CD14-positive monocyte (primary cell): Measurements from ENCODE around the gene GPATCH2. TPM values are rescaled to one million over a fixed set of nuclear protein-coding genes. Genes with fewer than 3 reads are reported as not detected.

Source experiments
- DNase-seq, 3 donors: peaks; one replicate each; pipeline ENCODE4 v3.0.0-alpha.2; 2011 to 2022
- H2AFZ ChIP-seq: 2 replicates; pipeline ENCODE4 v1.6.0; 2012; ENCODE audit warnings: mild to moderate bottlenecking, low read depth, low read length, inconsistent platforms; ENCODE audit not compliant: insufficient read depth, poor library complexity, severe bottlenecking
- H3K27ac ChIP-seq, 2 donors: 1 replicate in 1 of 2; 2 replicates in 1 of 2; pipeline ENCODE4 v1.5.1; 2012 to 2013; ENCODE audit warnings: low read length in 2 of 2, control low read depth in 1 of 2, inconsistent platforms in 1 of 2, low read depth in 1 of 2, mild to moderate bottlenecking in 1 of 2
- H3K27me3 ChIP-seq, 2 donors: one replicate each; pipeline versions ENCODE4 v1.6.0 to v1.6.1; 2011 to 2013; ENCODE audit warnings: low read length in 2 of 2; ENCODE audit not compliant: control insufficient read depth in 2 of 2, insufficient read depth in 2 of 2
- H3K36me3 ChIP-seq, 2 donors: replicated peaks in 1 of 2; 1 replicate in 1 of 2; 2 replicates in 1 of 2; pipeline versions ENCODE4 v1.5.1 to v1.6.1; 2012 to 2013; ENCODE audit warnings: low read length in 2 of 2, control low read depth in 1 of 2, inconsistent platforms in 1 of 2, mild to moderate bottlenecking in 1 of 2; ENCODE audit not compliant: insufficient read depth in 2 of 2, control insufficient read depth in 1 of 2
- H3K4me1 ChIP-seq, 2 donors: 1 replicate in 1 of 2; 2 replicates in 1 of 2; pipeline versions ENCODE4 v1.5.1 to v1.6.1; 2012 to 2013; ENCODE audit warnings: low read length in 2 of 2, control low read depth in 1 of 2, inconsistent platforms in 1 of 2, mild to moderate bottlenecking in 1 of 2, moderate library complexity in 1 of 2; ENCODE audit not compliant: insufficient read depth in 2 of 2, control insufficient read depth in 1 of 2
- H3K4me2 ChIP-seq: replicated peaks from 2 replicates; pipeline ENCODE3; 2012; ENCODE audit warnings: low read length, moderate library complexity, mild to moderate bottlenecking; ENCODE audit not compliant: poor library complexity, severe bottlenecking; ENCODE audit errors: extremely low read depth
- H3K4me3 ChIP-seq, 3 experiments: fragments of 200-600 bp in 1 of 3; sonication (generic) in 1 of 3; replicated peaks in 1 of 3; 1 replicate in 2 of 3; 2 replicates in 1 of 3; pipeline ENCODE4 v1.5.1; 2011 to 2013; ENCODE audit warnings: low read length in 3 of 3, mild to moderate bottlenecking in 3 of 3, control low read depth in 2 of 3, low read depth in 2 of 3, inconsistent platforms in 1 of 3, moderate library complexity in 1 of 3
- H3K79me2 ChIP-seq: 2 replicates; pipeline ENCODE4 v1.6.0; 2012; ENCODE audit warnings: mild to moderate bottlenecking, control low read depth, inconsistent platforms, low read length, moderate library complexity; ENCODE audit not compliant: insufficient read depth
- H3K9ac ChIP-seq: 2 replicates; pipeline ENCODE4 v1.6.0; 2017; ENCODE audit warnings: low read length, mild to moderate bottlenecking; ENCODE audit not compliant: insufficient read depth, poor library complexity, severe bottlenecking
- H3K9me3 ChIP-seq, 2 donors: replicated peaks in 1 of 2; 1 replicate in 1 of 2; 2 replicates in 1 of 2; pipeline versions ENCODE4 v1.5.1 to v1.6.1; 2012 to 2013; ENCODE audit warnings: low read length in 2 of 2, control low read depth in 1 of 2; ENCODE audit not compliant: control insufficient read depth in 1 of 2, insufficient read depth in 1 of 2
- H4K20me1 ChIP-seq: 2 replicates; pipeline ENCODE4 v1.6.0; 2012; ENCODE audit warnings: mild to moderate bottlenecking, low read length, control low read depth, moderate library complexity; ENCODE audit not compliant: insufficient read depth
- H3K27ac Mint-ChIP-seq, 7 donors: one replicate each; pipeline ENCODE4 v1.8.0; 2020; ENCODE audit warnings: mild to moderate bottlenecking in 7 of 7, mixed read lengths in 7 of 7, moderate library complexity in 6 of 7, inconsistent platforms in 2 of 7
- H3K27me3 Mint-ChIP-seq, 3 donors: one replicate each; pipeline ENCODE4 v1.8.0; 2021 to 2022; ENCODE audit warnings: low read depth in 3 of 3, mild to moderate bottlenecking in 3 of 3, mixed read lengths in 3 of 3, moderate library complexity in 3 of 3, inconsistent platforms in 1 of 3
- H3K36me3 Mint-ChIP-seq, 2 donors: one replicate each; pipeline ENCODE4 v1.8.0; 2020; ENCODE audit warnings: mixed read lengths in 2 of 2, inconsistent platforms in 1 of 2, mild to moderate bottlenecking in 1 of 2
- H3K4me1 Mint-ChIP-seq: one replicate; pipeline ENCODE4 v1.8.0; 2020; ENCODE audit warnings: mild to moderate bottlenecking, mixed read lengths
- H3K4me3 Mint-ChIP-seq, 2 donors: one replicate each; pipeline ENCODE4 v1.8.0; 2020; ENCODE audit warnings: mild to moderate bottlenecking in 2 of 2, mixed read lengths in 2 of 2, moderate library complexity in 1 of 2
- H3K9me3 Mint-ChIP-seq, 7 donors: one replicate each; pipeline ENCODE4 v1.8.0; 2020 to 2022; ENCODE audit warnings: mixed read lengths in 7 of 7, mild to moderate bottlenecking in 6 of 7, moderate library complexity in 6 of 7, inconsistent platforms in 2 of 7
- WGBS: methylation state at CpG from one replicate; pipeline ENCODE4 v1.1.5; 2013; ENCODE audit warnings: missing lambda C conversion rate; ENCODE audit not compliant: insufficient coverage; 5-methylcytosine and 5-hydroxymethylcytosine counted together
- intact Hi-C, 2 donors: fragments of 100-400 bp; cut with micrococcal nuclease; formaldehyde crosslinking; loops; one replicate each; pipeline versions ENCODE4 v1.15.0 to v1.15.1; 2023
- polyA plus RNA-seq, 3 donors: library from polyadenylated mRNA; depleted of rRNA in 1 of 3; unstranded in 2 of 3; stranded (reverse) in 1 of 3; fragments of 300-500 nt in 2 of 3; fragments of >200 nt in 1 of 3; fragmentation: Illumina TruSeq in 2 of 3; gene quantifications; 1 replicate in 2 of 3; 2 replicates in 1 of 3; pipeline ENCODE4 v1.2.3, GENCODE V29; 2012 to 2021
- TF ChIP-seq, protein P1 (sequence below): fragments of 200-600 bp; IDR thresholded peaks from one replicate; pipeline ENCODE4 v1.8.0; 2022; ENCODE audit warnings: antibody characterized with exemption, mild to moderate bottlenecking

GPATCH2 gene
- polyA plus RNA-seq, 3 donors = 1.8 to 3.4 (median 1.9) TPM

- no peaks in the 10 kb centered on the region for H4K20me1 ChIP-seq
- H3K4me3 ChIP-seq = no peak overlapping the region
- H3K79me2 ChIP-seq = no peaks in the 10 kb centered on the region
- H3K9me3 ChIP-seq = no peaks in the 10 kb centered on the region
- TF ChIP-seq, protein P1, sequence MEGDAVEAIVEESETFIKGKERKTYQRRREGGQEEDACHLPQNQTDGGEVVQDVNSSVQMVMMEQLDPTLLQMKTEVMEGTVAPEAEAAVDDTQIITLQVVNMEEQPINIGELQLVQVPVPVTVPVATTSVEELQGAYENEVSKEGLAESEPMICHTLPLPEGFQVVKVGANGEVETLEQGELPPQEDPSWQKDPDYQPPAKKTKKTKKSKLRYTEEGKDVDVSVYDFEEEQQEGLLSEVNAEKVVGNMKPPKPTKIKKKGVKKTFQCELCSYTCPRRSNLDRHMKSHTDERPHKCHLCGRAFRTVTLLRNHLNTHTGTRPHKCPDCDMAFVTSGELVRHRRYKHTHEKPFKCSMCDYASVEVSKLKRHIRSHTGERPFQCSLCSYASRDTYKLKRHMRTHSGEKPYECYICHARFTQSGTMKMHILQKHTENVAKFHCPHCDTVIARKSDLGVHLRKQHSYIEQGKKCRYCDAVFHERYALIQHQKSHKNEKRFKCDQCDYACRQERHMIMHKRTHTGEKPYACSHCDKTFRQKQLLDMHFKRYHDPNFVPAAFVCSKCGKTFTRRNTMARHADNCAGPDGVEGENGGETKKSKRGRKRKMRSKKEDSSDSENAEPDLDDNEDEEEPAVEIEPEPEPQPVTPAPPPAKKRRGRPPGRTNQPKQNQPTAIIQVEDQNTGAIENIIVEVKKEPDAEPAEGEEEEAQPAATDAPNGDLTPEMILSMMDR = no peak
- no peak for DNase-seq
- H2AFZ ChIP-seq = no peak overlapping the region
- H3K9ac ChIP-seq = no peak overlapping the region
- H3K36me3 ChIP-seq = no peaks in the 10 kb centered on the region
- H3K27ac Mint-ChIP-seq = no peak overlapping the region
- H3K27me3 Mint-ChIP-seq = no peaks in the 10 kb centered on the region
- H3K9me3 Mint-ChIP-seq = peaks cover 2 to 15% (median 6%) of the 10 kb centered on the region in 7 donors
- no peaks in the 10 kb centered on the region for H3K4me1 Mint-ChIP-seq
- no peaks in the 10 kb centered on the region for H3K27me3 ChIP-seq
- H3K27ac ChIP-seq = no peak overlapping the region
- no peaks in the 10 kb centered on the region for H3K4me1 ChIP-seq
- intact Hi-C loops = no loop called here
- no peak overlapping the region for H3K4me3 Mint-ChIP-seq
- WGBS = no CpG with 5 or more reads among the region's 2 CpGs
- H3K4me2 ChIP-seq = no peak overlapping the region
- peaks cover 6 to 12% of the 10 kb centered on the region in 2 donors for H3K36me3 Mint-ChIP-seq
Observed at GRCh38 chr1:217443845-217444244, 187.0 kb downstream of the GPATCH2 start.

GRCh38 chr1:217437376-217437775 lies 193.5 kb downstream of the GPATCH2 start:
- intact Hi-C loops = no loop called here
- H3K79me2 ChIP-seq = no peaks in the 10 kb centered on the region
- H3K4me3 Mint-ChIP-seq = no peak overlapping the region
- H2AFZ ChIP-seq = no peak overlapping the region
- H3K4me3 ChIP-seq = no peak overlapping the region
- WGBS = no CpG with 5 or more reads among the region's 3 CpGs
- H3K9me3 ChIP-seq = peaks cover 0 to 8% of the 10 kb centered on the region in 2 donors
- H3K36me3 ChIP-seq = no peaks in the 10 kb centered on the region
- peaks cover 6 to 19% (median 12%) of the 10 kb centered on the region in 7 donors for H3K9me3 Mint-ChIP-seq
- H3K4me2 ChIP-seq = no peak overlapping the region
- no peaks in the 10 kb centered on the region for H3K27me3 Mint-ChIP-seq
- peaks cover 4 to 9% of the 10 kb centered on the region in 2 donors for H3K36me3 Mint-ChIP-seq
- H3K27ac ChIP-seq = no peak overlapping the region
- H3K9ac ChIP-seq = no peak overlapping the region
- no peak for DNase-seq
- no peak overlapping the region for H3K27ac Mint-ChIP-seq
- H3K27me3 ChIP-seq = no peaks in the 10 kb centered on the region
- TF ChIP-seq, protein P1 = no peak
- H3K4me1 ChIP-seq = no peaks in the 10 kb centered on the region
- H4K20me1 ChIP-seq = no peaks in the 10 kb centered on the region
- H3K4me1 Mint-ChIP-seq = no peaks in the 10 kb centered on the region
